ENCODE data around the gene PPP1R27.
"Not testable (repeated sequence)": the region's sequence is repeated elsewhere in the genome, so short reads cannot be mapped to it uniquely, and the experiment has no call there.

Gene PPP1R27

GRCh38 chr17:81840826-81841778 lies 6.3 kb upstream of the PPP1R27 start:
- no peak for DNase-seq

- DNase-seq, result not testable (repeated sequence)
These were observed 5.2 kb upstream of the PPP1R27 start for GRCh38 chr17:81840059-81840458.

GRCh38 chr17:81839301-81839700 lies 4.5 kb upstream of the PPP1R27 start:
- no peak for DNase-seq

- DNase-seq, result no peak
These were observed 4.0 kb upstream of the PPP1R27 start for GRCh38 chr17:81838753-81839255.

GRCh38 chr17:81837641-81838040 lies 2.8 kb upstream of the PPP1R27 start:
- DNase-seq, result no peak

- no peak for DNase-seq
These were observed 674 bp downstream of the PPP1R27 start for GRCh38 chr17:81833921-81834830.

- DNase-seq, result peak; percentile 95 to 96
These were observed 1.5 kb downstream of the PPP1R27 start, which contains the start of gene MCRIP1 for GRCh38 chr17:81833160-81833920. MCRIP1 (minus strand) TSS chr17:81833291; CDS start chr17:81824506, 8,785 bp downstream.

GRCh38 chr17:81832608-81833159 lies 2.2 kb downstream of the PPP1R27 start:
- DNase-seq, result peak; percentile 56 to 64

GRCh38 chr17:81831957-81832607 lies 2.8 kb downstream of the PPP1R27 start:
- DNase-seq, result peak; percentile 49 to 62

GRCh38 chr17:81831563-81831956 lies 3.3 kb downstream of the PPP1R27 start:
- DNase-seq, result peak; percentile 23 to 42

- DNase-seq, result no peak
These were observed 5.0 kb downstream of the PPP1R27 start for GRCh38 chr17:81829858-81830257.

- no peak for DNase-seq
These were observed 6.2 kb downstream of the PPP1R27 start for GRCh38 chr17:81828656-81829055.

GRCh38 chr17:81825841-81826466 lies 8.9 kb downstream of the PPP1R27 start:
- DNase-seq, result no peak

- DNase-seq, result no peak
These were observed 10.3 kb downstream of the PPP1R27 start for GRCh38 chr17:81824595-81824994.

GRCh38 chr17:81823820-81824550 lies 10.9 kb downstream of the PPP1R27 start:
- DNase-seq, result no peak

GRCh38 chr17:81822996-81823819 lies 11.6 kb downstream of the PPP1R27 start:
- DNase-seq, result no peak

- no peak for DNase-seq
These were observed 12.6 kb downstream of the PPP1R27 start for GRCh38 chr17:81822312-81822637.

GRCh38 chr17:81821603-81822311 lies 13.1 kb downstream of the PPP1R27 start:
- DNase-seq, result peak; percentile 36 to 48

- no peak for DNase-seq
These were observed 13.7 kb downstream of the PPP1R27 start for GRCh38 chr17:81821147-81821546.

Data from activated CD4-positive, alpha-beta T cell treated with anti-CD3 and anti-CD28 coated beads, Interleukin-2, amount 50 U/mL, for 48 hours (primary cell).